ENCODE measurements around the gene EEF1AKMT1. TPM values are rescaled to one million over a fixed set of nuclear protein-coding genes. Genes with fewer than 3 reads are reported as not detected.
A peak's percentile ranks its signal among the peaks of the same experiment; 100 is the strongest.

Gene EEF1AKMT1
- total and polyA plus RNA-seq, 8 donors, result 9.6 to 15.9 (median 14.0) TPM

- no peaks in the 10 kb centered on the region for H3K9me3 ChIP-seq
- peaks cover 10 to 30% of the 10 kb centered on the region in 2 donors for H3K27me3 ChIP-seq
- intact Hi-C loops (cut with DNase I), result loop anchor here in 1 of 2 donors (10.0 kb wide), 1 partner anchor 208 kb away; no protein-coding TSS in a partner anchor
- no peaks in the 10 kb centered on the region for H3K36me3 ChIP-seq
- no peak for TF ChIP-seq CTCF (IDR thresholded peaks at IDR 0.05)
- no peak overlapping the region for H3K27ac ChIP-seq
- peaks cover 13 to 20% of the 10 kb centered on the region in 2 donors for H3K4me1 ChIP-seq
- DNase-seq (no peak), ATAC-seq (no peak)
- H3K4me3 ChIP-seq, result no peak overlapping the region
These were observed 56.8 kb downstream of the EEF1AKMT1 start for GRCh38 chr13:20716951-20717350.

GRCh38 chr13:20715330-20715712, 58.4 kb downstream of the EEF1AKMT1 start:
- Histone ChIP-seq H3K27ac (no peak overlapping the region), H3K4me3 (no peak overlapping the region), H3K36me3 (no peaks in the 10 kb centered on the region), H3K9me3 (no peaks in the 10 kb centered on the region), H3K4me1 (peaks cover 6 to 11% of the 10 kb centered on the region in 2 donors), H3K27me3 (peaks cover 0 to 14% of the 10 kb centered on the region in 2 donors)
- DNase-seq (no peak), ATAC-seq (no peak)
- intact Hi-C loops (cut with DNase I), result loop anchor here in 1 of 2 donors (10.0 kb wide), 1 partner anchor 209 kb away; no protein-coding TSS in a partner anchor
- TF ChIP-seq CTCF (IDR thresholded peaks at IDR 0.05), result no peak

- H3K27me3 ChIP-seq, result peaks cover 0 to 8% of the 10 kb centered on the region in 2 donors
- H3K27ac ChIP-seq, result peak overlapping the region in 1 of 2 donors; percentile 65
- H3K4me3 ChIP-seq, result no peak overlapping the region
- no peak for TF ChIP-seq CTCF (IDR thresholded peaks at IDR 0.05)
- peaks cover 6 to 11% of the 10 kb centered on the region in 2 donors for H3K4me1 ChIP-seq
- peak; percentile 44 for ATAC-seq
- no peaks in the 10 kb centered on the region for H3K9me3 ChIP-seq
- intact Hi-C loops (cut with DNase I), result loop anchor here in 1 of 2 donors (10.0 kb wide), 1 partner anchor 210 kb away; no protein-coding TSS in a partner anchor
- no peaks in the 10 kb centered on the region for H3K36me3 ChIP-seq
- DNase-seq, result peak in 3 of 4 donors; percentile 27 to 64 (median 43)
These were observed 59.0 kb downstream of the EEF1AKMT1 start for GRCh38 chr13:20714563-20715329.

DNA sequence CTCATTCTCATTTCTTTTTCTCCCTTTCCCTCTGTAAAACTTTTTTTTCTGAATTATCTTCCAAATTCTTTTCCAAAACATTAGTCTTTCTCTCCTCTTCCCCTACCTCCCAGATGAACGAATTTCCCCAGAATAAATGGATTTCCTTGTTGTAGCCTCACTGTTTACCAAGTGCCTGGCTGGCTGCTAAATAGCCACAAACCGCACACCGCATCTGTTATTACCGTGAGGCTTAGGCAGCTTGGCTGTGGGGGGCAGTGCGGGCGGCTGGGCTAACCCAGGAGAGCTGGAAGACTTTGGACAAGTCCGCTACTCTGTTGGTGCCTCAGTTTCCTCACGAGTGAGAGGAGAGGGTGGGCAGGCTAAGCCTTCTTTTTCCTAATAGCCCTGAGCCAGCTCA, 59.6 kb downstream of the EEF1AKMT1 start:
- H3K27ac ChIP-seq, result peak overlapping the region in 1 of 2 donors; percentile 65
- no peaks in the 10 kb centered on the region for H3K36me3 ChIP-seq
- peaks cover 0 to 2% of the 10 kb centered on the region in 2 donors for H3K27me3 ChIP-seq
- DNase-seq (no peak), ATAC-seq (peak; percentile 4)
- peaks cover 6 to 11% of the 10 kb centered on the region in 2 donors for H3K4me1 ChIP-seq
- intact Hi-C loops (cut with DNase I), result loop anchor here in 1 of 2 donors (10.0 kb wide), 1 partner anchor 211 kb away; no protein-coding TSS in a partner anchor
- H3K9me3 ChIP-seq, result no peaks in the 10 kb centered on the region
- no peak overlapping the region for H3K4me3 ChIP-seq
- TF ChIP-seq CTCF (IDR thresholded peaks at IDR 0.05), result no peak

DNA sequence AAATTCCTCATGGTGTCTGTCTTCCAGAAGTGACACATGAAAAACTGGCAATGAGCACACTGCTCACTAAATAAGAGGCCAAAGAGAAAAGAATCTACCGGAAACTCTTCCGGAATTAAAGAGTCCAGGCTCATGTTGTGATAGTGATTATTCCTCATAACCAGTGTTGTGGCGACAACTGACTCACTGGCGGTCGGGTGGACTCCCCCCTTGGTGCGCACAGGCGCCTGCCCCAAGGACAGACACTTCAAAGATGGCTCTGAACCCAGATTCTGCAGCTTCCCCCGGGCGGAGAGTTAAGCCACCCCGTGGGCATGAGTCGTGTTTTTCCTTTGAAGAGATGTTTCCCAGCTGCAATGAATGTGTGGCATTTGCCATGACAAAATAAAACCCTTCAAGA, 60.0 kb downstream of the EEF1AKMT1 start:
- Histone ChIP-seq H3K27ac (peak overlapping the region in 1 of 2 donors; percentile 65), H3K4me3 (no peak overlapping the region), H3K36me3 (no peaks in the 10 kb centered on the region), H3K27me3 (no peaks in the 10 kb centered on the region), H3K9me3 (no peaks in the 10 kb centered on the region), H3K4me1 (peaks cover 6 to 11% of the 10 kb centered on the region in 2 donors)
- ATAC-seq (no peak), DNase-seq (no peak)
- intact Hi-C loops (cut with DNase I), result loop anchor here in 1 of 2 donors (10.0 kb wide), 1 partner anchor 211 kb away; no protein-coding TSS in a partner anchor
- TF ChIP-seq CTCF (IDR thresholded peaks at IDR 0.05), result no peak

Data from left lung (tissue), 10 donors.